Adrenal gland (tissue), 5 donors: ENCODE measurements around the gene ETFB.

Source experiments
- CTCF ChIP-seq, 6 experiments: fragments of 450-650 bp in 4 of 6; fragments of 200-600 bp in 2 of 6; sonication (generic) in 1 of 6; IDR thresholded peaks; 1 replicate in 5 of 6; 2 replicates in 1 of 6; pipeline versions ENCODE4 v1.5.1 to v1.8.0; 2016 to 2021; ENCODE audit warnings: antibody characterized with exemption in 6 of 6, mild to moderate bottlenecking in 2 of 6, moderate library complexity in 1 of 6
- POLR2A ChIP-seq, 2 donors: fragments of 450-650 bp; IDR thresholded peaks; one replicate each; pipeline ENCODE4 v1.6.1; 2017; ENCODE audit warnings: antibody characterized with exemption in 2 of 2, mild to moderate bottlenecking in 2 of 2, moderate library complexity in 1 of 2
- donor health status: DM: no; HTN: no; CAD: no.

- TF ChIP-seq POLR2A (IDR thresholded peaks at IDR 0.05) (no peak), CTCF (IDR thresholded peaks at IDR 0.05) (no peak)
Observed at GRCh38 chr19:51392701-51393100, 26.5 kb upstream of the ETFB start.
